GDM1 (cell line): ENCODE data around the gene KPNA4.
"Not testable (repeated sequence)": the region's sequence is repeated elsewhere in the genome, so short reads cannot be mapped to it uniquely, and the experiment has no call there.

Source experiments
- DNase-seq: peaks from one replicate; lab custom pipeline; 2025; lab: John Stamatoyannopoulos, UW

The KPNA4 gene

DNA sequence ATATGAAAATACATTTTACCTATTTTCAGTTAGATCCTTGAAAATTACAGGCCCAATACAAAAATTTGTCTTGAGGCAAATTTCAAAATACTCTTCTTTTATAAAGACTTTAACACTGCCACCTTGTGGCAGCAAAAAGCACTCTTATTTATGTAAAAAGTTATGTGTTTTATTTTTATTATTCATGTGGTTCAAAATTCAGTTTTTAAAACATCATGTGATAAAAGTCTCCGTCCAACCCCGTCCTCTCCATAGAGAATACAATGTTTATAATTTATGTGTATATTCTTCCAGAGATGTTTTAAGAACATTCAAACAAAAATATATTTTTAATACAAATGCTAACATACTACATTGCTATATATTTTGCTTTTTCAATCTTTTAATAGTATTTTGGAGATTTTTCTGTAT, 78.9 kb downstream of the KPNA4 start:
- DNase-seq = no peak

DNA sequence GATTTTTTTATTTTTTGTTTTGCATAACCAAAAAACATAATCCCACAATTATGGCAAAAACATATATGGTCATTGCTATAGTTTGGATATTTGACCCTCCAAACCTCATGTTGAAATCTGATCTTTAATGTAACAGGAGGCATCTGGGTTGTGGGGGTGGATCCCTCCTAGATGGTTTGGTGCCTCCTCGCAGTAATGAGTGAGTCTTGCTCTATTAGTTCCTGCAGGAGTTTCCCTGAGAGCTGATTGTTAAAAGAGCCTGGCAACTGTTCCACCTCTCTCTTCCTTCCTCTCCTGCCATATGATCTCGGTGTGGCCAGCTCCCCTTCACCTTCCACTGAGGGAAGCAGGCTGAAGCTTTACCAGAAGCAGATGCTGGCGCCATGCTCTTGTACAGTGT, 82.6 kb downstream of the KPNA4 start:
- no peak for DNase-seq

DNA sequence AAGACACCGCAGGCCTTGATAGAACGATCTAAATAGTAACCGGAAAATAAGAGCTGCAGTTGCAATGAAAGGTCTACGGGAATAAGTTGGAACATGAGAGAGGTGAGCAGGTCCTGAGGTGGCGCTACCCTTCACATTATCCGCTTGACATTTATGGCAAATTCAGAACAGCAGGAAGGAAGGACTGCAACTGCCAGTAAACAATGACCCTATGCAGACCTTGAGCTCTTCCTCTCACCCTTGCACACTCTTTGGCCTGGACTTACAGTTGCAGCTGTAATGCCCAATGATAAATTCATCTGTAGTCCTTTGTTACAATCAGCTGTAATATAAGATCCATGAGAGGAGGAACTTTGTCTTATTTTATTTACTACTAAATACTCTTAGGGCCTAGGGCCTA, 83.5 kb downstream of the KPNA4 start:
- no peak for DNase-seq

DNA sequence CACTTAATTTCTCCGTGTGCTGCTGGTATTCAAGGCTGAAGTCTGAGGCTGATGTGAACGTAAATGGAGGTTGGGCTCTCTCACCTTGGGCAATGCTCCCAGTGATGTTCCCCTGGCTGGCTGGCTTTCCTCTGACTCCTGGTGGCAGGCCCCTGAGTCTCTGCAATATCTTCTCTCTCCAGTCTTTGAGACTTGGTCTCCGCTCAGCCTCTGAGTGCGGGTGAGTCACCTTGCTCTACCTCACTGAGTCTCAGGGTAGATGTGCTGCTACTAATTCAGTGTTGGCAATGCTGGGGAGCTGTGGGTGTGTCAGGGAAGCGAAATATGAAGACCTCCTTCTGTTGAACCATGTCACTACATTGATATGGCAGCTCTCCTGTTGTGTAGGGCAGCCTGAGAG, 84.4 kb downstream of the KPNA4 start:
- no peak for DNase-seq

DNA sequence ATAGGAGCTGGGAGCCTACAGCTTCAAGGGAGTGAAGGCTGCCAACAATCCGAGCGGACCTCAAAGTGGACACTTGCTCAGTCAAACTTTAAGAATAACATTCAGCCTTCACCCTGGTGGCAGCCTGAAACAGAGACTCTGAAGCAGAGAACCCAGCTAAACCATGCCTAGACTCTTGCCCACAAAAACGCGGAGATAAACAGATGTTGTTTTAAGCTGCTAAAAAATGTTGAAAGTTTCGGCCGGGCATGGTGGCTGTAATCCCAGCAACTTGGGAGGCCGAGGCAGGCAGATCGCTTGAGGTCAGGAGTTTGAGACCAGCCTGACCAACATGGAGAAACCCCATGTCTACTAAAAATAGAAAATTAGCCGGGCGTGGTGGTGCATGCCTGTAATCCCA, 86.0 kb downstream of the KPNA4 start:
- DNase-seq = no peak

DNA sequence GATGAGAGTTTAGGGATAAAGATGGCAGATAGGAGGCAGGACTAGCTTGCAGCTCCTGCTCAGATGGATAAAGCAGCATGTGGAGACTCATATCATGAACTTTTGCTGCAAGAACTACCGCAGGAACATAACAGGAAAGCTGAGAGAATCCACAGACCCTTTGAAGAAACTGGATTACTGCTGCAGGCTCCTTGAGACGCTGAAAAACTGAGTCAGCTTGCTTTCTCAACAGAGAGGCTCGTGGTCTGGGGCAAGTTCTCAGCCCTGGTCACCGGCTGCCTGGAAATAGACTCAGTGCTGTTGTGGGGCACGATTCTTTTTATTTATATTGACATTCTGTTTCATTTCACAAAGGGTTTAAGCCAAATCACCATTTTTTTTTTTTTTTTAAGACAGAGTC, 87.0 kb downstream of the KPNA4 start:
- no peak for DNase-seq

DNA sequence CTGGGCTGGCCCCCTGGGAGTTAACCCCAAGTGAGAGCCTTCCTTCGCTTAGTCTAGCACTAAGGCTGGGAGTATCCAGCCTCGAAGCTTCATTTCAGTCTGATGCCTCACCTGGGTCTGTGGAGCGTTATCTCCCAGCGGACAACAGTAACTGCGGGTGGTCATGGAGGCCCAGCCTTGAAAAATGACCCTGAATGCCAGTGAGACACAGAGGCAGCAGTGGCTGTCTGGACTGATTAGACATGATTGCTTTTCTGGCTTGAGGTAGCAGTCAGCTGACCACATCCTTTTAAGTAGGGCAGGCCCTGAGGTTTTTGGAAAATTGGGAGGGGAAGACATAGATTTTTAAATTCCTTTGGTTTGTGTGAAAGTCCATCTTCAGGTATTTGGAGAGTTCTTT, 87.6 kb downstream of the KPNA4 start:
- DNase-seq = no peak

DNA sequence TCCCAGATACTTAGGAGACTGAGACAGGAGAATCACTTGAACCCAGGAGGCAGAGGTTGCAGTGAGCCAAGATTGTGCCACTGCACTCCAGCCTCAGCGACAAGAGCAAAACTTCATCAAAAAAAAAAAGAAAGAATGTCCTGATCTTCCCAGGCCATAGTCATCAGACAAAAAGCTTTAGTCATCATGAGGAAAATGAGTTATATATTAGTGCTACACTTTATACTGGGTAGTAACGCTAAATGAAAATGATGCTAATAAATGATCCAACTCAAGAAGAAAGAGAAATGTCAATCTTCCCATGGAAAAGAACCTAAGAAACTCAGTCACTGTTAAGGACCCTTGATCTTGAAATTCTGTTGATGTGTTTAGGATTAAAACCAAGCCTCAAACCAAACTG, 89.5 kb downstream of the KPNA4 start:
- DNase-seq = no peak

DNA sequence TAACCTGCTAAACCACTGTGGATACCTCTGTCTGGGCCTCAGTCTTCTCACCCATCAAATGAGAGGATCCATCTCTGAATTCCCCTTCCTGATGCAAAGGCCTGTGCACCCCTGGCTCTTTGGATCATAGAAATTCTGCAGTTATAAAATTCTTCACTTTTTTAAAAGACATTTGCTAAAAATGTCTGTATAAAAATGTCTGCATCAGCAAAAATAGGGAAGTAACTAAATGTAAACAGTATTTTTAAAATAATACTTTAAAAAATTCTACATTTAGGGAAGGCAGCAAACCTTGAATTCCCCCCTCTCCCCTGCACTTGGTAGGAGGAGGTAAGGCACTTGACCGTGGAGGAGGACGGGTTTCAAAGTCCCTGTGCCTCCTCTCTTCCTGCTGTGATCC, 90.2 kb downstream of the KPNA4 start:
- DNase-seq = no peak

DNA sequence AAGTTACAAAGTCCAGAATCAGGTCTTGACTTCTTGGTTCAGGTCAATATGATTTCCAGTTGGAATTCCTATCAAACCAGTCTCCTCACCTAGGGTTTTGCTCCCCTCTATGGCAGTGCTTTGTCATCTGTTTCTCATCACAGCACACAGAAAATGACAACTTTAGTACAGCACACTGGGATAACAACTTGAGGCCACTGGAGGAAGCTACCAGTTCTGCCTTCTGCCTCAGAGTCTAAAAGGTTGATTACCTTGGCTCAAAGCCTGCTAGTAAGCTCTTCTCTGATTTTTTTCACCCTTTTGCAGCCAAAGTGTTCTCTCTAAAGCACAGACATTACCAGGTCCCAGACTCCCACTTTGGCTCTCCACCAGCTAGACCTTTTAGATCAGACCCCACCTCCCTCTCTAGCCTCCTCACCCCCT, 90.9 kb downstream of the KPNA4 start:
- no peak for DNase-seq

DNA sequence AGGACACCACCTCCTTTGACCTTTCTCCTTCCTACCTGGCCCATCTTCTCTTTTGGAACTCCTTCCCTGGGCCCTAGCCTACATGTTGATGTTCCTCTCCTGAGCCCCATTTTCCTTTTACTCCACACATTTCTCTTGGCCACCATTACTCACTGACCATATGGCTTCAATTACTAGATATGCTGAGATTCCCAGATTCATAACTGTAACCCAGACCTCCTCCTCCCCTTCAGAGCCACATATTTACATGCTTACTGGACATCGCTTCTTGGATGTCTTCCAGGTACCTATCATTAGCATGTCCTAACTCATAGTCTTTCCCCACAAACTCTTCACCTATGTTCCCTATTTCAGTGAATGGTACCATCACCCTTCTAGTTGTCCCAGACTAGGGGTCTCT, 91.4 kb downstream of the KPNA4 start:
- no peak for DNase-seq

DNA sequence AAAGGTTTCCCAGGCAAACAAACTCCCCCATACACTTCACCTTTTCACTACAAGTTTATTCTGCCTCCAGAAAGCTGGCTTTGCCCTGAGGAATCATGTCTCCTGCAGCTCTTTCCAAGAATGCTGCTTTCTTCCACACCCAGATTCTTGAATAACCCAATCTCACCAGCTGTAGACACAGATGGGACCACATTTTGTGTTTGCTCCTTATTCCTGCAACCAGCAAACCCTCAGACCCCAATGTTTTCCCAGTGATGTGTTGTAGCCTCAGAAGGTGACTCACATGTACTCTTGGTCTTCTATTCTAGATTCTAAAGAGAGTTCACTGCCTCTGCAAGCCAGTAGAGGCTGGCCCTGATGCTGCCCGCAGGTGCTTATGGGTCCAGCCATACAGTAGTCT, 92.2 kb downstream of the KPNA4 start:
- DNase-seq = no peak

DNA sequence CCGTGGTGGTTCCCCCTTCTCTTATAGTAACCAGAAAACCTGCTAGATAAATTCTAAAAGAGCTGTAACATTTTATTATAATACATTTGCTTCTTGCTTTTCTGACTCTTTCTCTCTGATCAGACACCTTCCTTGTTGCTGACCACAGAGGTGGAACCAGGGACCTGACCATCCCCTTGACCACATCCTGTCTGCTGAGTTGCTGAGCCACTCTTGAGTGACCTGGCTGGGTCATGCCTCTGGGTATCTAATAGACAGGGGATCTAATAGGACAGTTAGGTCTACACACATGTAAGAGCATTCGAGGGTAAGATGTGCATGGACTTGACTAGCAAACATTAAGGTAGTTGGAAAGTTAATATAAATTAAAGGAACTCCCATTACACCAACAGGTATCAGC, 93.0 kb downstream of the KPNA4 start:
- no peak for DNase-seq

DNA sequence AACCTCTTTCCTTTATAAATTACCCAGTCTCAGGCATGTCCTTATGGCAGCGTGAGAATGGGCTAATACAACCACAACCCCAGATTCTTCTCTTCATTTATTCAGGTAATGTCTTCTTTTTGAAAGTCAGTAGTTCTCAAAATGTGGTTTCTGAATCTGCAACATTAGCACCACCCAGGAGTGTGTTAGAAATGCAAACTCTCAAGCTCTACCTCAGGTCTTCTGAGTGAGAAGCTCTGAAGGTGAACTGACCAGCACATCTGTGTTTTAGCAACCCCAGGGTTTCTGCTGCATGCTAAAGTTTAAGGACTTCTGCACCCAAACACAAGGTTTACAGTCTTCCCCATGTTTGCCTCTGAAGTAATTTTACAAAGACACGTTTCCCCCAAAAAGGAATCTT, 93.5 kb downstream of the KPNA4 start:
- no peak for DNase-seq

DNA sequence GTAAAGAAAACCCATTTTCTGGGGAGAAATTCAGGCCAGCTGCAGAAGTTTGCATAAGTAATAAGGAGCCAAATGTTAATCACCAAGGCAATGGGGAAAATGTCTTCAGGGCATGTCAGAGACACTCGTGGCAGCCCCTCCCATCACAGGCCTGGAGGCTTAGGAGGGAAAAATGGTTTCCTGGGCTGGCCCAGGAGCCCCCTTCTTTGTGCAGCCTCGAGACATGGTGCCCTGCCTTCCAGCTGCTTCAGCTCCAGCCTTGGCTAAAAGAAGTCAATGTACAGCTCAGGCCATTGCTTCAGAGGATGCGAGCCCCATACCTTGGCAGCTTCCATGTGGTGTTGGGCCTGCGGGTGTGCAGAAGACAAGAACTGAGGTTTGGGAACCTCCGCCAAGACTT, 95.2 kb downstream of the KPNA4 start:
- no peak for DNase-seq

DNA sequence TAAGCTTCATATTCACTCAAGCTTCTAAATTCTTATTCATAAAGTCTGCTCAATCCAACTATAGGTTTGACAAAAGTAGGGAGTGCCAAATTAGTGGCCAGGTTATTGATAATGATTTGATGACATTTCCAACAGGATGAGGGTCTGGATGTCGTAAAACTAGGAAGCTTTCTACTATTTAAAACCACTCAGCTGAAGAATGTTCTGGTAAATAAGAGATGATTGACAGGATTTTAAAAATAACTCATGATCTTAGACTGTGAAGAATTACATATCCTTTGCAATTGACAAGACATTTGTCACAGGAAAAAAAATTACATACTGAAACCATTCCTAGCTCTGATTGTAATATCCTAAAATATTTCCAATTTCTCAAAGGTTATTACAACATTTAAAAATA, 100.4 kb downstream of the KPNA4 start:
- DNase-seq = no peak

DNA sequence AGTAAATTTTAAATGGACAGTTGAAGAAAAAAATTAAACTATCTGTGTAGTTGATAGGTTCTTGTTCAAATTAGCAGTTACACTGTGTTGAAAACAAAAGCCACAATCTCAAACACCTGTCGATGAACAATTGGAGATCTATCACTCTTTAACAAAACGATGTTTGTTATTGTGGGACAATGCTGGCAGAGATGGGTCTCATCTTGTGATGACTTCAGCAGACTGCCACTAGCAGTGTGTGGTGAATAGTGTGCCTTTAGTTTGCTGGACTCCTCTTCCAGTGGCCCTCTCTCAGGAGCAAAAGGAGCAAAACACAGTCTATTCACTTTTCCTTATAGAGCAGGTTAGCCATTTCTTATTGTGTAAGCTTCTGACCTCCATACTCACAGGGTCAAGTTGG, 101.0 kb downstream of the KPNA4 start:
- DNase-seq = no peak

DNA sequence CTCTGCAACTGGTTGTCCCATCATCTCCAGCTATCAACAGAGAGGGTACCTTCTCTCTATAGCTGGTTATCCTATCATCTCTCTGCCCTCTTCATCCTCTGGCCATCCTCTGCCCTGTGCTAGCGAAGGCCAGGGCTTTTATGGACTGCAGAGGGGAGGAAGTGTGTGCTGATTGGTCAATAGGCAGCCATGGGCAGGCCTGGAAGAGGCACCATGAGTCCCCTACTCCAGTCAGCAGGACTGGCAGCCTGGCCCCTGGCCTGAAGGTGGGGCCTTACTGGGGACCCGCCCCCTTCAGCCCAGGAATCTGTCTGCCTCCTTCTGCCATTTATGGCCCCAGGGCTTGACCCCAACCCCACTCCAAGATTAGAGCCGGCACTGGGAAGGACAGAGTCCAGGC, 105.3 kb downstream of the KPNA4 start:
- no peak for DNase-seq

DNA sequence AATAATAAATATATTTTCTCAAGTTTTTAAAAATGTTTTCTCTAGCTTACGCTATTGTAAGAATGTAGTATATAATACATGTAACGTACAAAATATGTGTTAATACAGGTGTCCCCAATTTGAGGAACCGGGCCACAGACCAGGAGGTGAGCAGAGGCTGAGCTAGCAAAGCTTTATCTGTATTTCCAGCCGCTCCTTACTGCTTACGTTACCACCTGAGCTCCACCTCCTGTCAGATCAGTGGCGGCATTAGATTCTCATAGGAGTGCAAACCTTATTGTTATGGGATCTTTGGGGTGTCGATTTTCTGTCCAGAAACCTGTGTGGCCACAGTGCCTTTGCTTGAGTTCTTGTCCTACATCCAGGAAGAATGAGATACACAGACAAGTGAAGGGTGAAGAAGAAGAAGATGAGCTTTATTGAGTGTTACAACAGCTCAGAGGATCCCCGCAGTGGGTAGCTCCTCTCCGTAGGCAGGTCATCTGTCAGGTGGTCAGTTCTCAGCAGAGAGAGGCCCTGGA, 105.9 kb downstream of the KPNA4 start:
- no peak for DNase-seq

DNA sequence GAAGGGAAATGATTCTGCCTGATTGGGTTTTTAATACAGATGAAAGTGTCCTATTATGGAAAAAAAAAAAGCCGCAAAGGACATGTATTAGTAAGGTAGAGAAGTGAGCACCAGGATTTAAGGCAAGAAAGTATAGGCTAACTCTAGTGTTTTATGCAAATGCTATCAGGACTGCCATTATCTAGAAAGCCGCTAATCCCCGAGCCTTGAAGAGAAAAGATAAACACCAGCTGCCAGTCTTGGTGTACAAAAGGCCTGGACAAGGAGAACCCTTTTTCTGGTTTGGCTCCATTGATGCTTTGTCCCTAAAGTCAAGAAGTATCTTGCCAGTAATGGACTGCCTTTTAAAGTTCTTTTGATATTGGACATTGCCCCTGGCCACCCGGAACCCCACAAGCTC, 107.2 kb downstream of the KPNA4 start:
- no peak for DNase-seq

DNA sequence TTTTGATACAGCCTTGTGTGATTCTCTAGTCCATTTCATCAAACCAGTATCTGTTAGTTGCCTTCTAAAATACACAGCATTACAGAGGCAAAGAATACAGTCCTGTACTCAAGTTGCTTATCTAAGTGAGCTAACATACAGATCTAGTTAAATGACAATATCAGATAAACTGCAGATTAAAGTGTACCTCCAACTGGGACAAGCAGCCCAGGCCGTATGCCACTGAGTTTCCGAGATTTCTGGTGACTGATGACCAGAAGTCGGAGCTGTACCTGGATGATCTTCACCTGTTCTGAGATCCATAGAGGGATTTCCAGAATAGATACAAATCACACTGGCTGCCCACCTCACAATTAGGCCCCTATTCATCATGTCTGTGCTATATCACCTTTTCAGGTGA, 109.5 kb downstream of the KPNA4 start:
- no peak for DNase-seq

DNA sequence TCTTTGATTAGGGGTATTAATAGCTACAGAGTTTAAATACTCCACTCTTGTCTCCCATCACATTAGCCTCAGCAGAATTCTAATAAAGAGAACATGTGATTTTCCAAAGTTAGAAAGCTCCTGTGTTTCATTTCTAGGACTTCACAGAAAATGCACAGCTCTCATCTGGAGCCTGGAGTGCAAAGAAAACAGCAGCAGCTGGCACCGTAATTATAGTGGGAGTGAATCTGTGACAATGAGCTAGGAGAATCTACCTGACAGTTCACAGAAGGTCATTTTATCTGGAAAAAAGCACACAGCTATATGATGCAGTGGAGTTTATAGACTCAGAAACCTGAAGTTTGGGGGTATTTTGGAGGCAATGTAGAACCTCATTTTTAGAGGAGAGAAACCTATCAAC, 110.4 kb downstream of the KPNA4 start:
- no peak for DNase-seq

DNA sequence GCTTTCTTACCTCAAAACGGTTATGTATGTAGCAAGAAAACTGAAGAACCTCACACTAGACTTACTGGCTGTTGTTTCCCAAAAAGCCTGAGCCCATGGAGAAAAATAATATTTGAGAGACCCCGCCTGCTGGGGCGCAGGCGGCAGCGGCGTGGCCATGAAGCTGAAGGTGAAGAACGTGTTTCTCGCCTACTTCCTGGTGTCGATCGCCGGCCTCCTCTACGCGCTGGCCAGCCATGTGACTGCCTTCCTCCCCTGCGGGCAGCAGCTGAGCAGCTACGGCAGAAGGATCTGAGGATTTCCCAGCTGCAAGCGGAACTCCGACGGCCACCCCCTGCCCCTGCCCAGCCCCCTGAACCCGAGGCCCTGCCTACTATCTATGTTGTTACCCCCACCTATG, 113.1 kb downstream of the KPNA4 start:
- not testable (repeated sequence) for DNase-seq

DNA sequence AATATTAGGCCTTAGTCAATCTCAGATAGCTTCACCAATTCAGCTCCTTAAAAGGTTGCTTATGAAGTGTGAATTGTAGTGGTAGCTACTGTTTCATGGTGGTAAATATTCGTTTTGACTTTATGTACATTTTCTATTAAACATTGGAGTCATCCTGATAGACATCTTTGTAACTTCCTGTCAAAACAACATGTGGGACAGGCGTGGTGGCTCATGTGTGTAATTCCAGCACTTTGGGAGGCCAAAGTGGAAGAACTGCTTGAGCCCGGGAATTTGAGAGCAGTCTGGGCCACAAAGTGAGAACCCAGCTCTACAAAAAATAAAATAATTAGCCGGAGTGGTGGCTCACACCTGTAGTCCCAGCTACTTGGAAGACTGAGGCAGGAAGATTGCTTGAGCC, 113.8 kb downstream of the KPNA4 start:
- DNase-seq = no peak

DNA sequence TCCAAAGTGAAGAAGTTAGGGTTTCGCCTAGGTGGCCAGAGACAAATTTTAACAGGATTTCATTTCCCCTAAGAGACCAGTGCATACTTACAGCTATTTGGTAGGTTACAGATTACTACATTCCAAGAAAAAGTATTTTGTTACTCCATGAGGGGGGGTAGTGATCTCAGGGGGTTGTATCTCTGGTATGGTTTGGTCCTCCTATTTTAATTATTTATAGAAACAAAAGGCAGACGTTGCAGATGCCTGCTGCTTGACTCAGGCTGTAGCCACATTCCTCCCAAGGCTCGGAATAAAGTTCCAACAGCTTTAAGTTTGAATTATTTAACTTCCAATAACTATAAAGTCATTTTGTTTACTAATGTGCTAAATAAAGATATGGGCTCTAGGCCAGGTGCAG, 114.5 kb downstream of the KPNA4 start:
- DNase-seq = no peak
